ENCODE data around the gene MMD2.
"Not testable (repeated sequence)": the region's sequence is repeated elsewhere in the genome, so short reads cannot be mapped to it uniquely, and the experiment has no call there.

MMD2 gene, protein sequence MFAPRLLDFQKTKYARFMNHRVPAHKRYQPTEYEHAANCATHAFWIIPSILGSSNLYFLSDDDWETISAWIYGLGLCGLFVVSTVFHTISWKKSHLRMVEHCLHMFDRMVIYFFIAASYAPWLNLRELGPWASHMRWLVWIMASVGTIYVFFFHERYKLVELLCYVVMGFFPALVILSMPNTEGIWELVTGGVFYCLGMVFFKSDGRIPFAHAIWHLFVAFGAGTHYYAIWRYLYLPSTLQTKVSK

DNA sequence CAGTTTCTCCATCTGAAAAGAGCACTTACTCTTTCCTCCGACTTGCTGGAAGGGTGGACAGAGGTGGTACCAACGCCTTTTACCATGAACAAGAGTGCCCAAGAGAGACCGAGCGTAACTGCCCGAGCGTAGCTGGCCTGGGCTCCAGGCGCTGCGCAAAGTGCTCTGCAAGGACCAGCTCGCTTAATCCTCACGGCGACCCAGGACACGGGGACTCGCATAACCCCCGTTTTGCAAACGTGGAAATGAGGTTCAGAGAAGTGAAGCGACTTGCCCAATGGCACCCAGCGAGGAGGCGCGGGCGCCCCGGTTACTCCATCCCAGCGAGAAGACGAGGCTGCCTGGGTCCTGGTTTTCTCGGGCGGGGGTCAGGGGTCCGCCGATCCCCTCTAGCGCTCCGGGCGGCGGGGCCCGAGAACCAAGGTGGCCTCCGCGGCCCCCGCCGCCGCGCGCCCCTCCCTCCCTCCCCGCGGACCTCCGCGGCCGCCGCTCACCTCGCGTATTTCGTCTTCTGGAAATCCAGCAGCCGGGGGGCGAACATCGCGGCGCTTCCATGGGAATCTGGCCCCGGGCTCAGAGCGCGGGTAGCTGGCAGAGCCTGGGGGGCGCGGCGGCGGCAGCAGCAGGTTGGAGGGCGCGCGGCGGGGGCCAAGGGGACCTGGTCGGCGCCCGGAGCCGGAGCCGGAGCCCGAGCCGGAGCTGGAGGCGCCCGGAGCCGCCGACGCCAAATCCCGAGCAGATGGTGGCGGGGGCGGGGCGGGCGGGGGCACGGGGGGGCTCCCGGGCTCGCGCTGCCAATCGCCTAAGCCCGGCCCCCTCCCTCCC lies at the start of gene MMD2:
Gene MMD2 (minus strand): TSS at position 711 of the 825 bp plus-strand sequence. CDS start 170 bp downstream, at position 541.
- no peak for DNase-seq (ENCODE audit: low spot score)

DNA sequence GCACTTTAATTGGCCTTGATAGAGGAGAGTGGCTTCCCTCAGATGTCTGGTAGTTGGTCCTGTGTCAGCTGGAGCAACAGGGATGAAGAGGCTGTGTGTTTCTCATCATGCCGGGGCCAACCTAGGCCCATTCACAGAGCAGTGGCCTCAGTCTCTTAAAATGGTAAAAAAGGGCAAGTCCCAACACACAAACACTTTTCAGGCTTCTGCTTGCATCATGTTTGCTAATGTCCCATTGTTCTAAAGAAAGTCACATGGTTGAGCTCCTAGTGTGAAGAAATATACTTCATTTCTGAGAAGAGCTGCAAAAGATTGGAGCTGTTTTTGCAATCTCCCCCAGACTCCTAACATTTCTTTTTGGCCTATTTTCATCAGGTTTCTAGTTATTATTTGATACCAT lies 46.1 kb upstream of the MMD2 start:
- DNase-seq (ENCODE audit: low spot score) = peak; percentile 15

DNA sequence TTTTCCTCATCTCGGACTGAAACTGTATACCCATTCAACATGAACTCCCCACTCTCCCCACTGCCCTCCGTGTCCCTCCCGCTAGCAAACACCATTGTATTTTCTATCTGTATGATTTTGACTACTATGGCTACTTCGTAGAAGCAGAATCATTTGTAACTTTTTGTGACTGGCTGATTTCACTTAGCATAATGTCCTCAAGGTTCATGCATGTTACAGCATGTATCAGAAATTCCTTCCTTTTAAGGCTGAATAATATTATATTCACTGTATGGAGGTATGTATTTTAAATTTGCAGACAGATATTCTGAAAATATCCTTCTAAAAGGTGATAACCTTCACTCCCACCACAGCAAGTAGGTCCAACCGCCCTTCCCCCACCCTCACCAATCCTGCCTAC lies 42.9 kb upstream of the MMD2 start:
- no peak for DNase-seq (ENCODE audit: low spot score)

DNA sequence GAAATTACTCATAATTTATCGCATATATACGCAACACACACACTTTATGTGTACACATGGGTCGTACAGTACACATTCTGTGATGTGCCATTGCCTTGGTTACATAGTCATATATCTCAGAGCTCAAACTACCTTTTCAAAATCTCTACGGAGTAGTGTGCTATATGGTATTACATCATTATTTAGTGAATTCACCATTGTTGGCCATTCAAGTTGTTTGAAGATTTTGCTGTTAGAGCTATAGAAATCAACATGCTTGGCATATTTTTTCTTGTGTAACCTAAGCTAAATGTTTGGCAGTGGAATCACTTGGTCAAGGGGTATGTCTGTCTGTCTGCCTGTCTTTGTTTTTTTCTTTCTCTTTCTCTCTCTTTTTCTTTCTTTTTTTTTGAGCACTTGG lies 42.0 kb upstream of the MMD2 start:
- no peak for DNase-seq (ENCODE audit: low spot score)

DNA sequence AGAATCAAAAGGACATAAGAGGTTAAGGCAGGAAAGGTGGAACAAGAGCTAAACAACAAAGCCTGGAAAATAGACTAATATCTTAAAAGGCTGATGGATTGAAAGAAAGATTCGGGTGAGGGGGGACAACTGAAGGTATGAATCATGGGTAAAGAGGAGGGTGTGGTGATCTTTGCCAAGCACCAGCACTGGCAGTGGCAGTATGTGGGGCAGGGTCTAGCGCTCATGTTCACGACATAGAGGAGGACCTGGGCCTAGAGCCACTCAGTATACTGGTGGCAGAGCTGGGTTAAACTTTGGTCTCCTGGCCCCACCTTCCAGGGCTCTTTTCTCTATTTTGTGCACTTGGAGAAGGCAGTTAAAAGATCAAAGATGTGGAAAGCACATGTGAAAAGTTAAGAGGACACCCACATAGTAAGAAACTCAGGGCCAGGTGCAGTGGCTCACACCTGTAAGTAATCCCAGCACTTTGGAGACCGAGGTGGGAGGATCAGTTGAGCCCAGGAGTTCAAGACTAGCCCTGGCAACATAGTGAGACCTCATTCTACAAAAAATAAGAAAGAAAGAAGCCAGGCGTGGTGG lies 40.5 kb upstream of the MMD2 start:
- no peak for DNase-seq (ENCODE audit: low spot score)

DNA sequence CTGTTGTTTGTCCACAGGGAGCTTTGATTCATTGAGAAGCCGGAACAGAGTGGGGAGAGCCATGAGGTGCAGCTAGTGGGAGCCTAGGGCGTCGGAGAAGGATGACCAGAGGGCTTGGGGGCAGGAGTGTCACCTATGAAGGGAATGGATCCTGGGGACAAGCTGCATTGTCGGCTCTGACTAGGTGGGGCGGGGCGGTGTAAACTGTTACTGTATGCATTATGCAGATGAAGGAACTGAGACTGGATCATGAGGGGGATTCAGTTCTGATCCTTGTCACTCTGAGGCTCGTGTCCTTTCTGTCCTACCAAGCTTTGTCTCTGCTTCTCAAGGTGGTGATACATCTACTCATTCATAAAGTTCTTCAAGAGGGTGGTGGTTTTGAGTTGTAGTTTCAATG lies 39.9 kb upstream of the MMD2 start:
- no peak for DNase-seq (ENCODE audit: low spot score)

DNA sequence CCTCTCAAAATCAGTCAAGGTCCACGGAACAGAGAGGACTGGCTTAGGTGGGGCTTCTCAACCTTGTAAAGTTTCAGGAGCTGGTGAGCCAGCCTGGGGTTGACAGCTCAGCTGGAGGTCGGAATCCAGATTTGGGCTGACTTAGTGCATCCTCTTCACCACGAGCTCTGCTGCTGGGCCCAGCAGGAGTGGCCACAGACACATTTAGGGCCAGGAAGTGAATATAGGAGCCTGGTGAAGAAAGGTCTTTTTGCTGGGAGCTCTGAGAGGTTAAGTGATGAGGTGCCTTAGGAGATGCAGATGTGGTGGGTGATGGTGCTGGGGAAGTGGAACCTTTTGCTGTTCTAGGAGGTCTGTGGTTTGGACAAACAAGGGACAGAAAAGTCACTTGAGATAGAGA lies 39.3 kb upstream of the MMD2 start:
- no peak for DNase-seq (ENCODE audit: low spot score)

DNA sequence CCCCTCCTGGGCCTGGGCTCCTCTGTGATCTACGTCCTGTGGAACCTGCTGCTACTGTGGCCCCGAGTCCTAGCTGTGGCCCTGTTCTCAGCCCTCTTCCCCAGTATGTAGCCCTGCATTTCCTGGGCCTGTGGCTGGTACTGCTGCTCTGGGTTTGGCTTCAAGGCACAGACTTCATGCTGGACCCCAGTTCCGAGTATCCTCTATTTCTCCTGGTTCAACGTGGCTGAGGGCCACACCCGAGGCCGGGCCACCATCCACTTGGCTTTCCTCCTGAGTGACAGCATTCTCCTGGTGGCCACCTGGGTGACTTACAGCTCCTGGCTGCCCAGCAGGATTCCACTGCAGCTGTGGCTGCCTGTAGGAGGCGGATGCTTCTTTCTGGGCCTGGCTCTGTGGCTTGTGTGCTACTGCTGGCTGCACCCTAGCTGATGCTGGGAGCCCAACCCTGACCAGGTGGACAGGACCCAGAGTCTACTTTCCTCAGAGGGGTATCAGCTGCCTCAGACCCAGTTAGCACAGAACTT lies 37.8 kb upstream of the MMD2 start:
- no peak for DNase-seq (ENCODE audit: low spot score)

DNA sequence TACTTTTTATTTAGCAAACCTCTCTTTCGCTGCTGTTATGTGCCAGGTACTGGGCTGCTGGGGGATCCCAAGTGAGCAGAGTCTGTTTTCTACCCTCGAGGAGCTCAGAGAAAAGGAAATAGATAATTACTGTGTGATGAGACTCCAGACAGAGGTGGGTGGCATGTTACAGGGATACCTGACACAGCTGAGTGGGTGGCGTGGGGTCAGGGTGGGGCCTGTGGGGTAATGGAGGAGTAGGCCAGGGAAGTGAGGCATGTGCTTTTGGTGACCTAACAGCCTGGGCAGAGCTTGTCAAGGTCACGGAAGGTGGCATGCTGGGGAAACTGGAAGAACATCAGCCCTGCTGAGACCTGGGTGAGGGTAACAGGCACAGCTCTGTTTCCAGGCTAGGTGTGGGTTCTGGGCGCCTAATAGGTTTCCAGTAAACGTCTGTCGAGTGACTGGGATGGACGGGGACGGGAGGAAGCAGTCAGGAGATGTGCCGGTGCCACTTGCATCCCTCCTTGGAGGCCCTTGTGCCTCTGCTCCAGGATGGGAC lies 36.5 kb upstream of the MMD2 start:
- no peak for DNase-seq (ENCODE audit: low spot score)

DNA sequence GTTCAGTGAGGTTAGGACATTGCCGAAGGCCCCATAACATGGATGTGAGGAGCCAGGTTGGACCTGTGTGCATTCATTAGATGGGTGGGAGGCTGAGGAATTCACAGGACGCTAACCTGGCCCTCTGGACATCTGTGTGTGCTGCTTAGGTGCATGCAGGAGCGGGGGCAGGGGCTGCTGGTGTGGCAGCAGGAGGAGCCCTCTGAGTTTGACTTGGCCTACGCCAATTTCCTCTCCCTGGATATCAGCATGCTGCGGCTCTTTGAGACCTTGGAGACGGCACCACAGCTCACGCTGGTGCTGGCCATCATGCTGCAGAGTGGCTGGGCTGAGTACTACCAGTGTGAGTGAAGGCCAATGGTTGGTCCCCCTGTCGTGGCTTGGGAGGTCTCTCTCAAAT lies 34.5 kb upstream of the MMD2 start:
- DNase-seq (ENCODE audit: low spot score) = no peak

DNA sequence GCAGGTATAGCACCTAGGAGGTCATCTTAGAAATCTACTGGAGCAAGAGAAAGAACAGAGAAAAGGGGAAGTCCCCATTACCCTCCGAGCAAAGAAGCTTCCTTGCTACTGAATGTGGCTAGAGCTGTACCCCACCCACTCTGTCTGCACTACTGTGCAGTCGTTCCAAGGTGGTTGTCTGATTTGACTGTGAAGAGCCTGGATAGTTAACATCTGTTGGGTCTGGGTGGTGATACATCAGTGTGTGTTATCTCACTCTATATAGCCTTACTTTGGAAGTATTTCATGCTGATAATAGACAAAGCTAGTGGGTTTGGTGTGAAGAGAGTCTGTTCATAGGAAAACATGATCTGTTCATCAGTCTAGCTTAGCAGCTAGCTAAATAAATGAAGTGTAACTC lies 23.8 kb upstream of the MMD2 start:
- DNase-seq (ENCODE audit: low spot score) = not testable (repeated sequence)

DNA sequence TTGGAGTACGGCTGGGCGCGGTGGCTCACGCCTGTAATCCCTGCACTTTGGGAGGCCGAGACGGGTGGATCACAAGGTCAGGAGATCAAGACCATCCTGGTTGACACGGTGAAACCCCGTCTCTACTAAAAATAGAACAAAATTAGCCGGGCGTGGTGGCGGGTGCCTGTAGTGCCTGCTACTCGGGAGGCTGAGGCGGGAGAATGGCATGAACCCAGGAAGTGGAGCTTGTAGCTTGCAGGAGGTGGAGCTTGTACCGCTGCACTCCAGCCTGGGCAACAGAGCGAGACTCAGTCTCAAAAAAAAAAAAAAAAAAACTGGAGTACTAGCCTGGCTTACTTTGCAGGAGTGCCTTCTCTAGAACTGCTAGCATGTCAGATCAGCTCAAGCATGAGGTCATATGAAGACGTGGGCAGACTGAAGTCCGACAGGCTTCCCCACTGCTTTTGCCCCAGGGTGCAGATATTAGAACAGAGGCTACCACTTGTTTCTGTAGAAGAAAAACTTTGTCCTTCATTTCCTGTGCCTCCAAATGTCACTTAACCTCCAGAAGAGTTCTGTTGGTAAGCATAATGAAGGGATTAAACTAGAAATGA lies 22.4 kb upstream of the MMD2 start:
- DNase-seq (ENCODE audit: low spot score) = not testable (repeated sequence)

DNA sequence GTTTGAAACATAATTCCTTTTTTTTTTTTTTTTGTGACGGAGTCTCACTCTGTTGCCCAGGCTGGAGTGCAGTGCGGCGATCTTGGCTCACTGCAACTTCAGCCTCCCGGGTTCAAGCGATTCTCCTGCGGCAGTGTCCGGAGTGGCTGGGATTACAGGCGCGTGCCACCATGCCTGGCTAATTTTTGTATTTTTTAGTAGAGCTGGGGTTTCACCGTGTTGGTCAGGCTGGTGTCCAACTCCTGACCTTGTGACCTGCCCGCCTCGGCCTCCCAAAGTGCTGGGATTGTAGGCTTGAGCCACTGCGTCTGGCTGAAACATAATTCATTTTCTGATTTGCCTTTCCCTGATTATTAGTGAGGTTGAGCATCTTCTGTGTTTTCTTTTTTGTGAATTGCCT lies 16.6 kb upstream of the MMD2 start:
- not testable (repeated sequence) for DNase-seq (ENCODE audit: low spot score)

DNA sequence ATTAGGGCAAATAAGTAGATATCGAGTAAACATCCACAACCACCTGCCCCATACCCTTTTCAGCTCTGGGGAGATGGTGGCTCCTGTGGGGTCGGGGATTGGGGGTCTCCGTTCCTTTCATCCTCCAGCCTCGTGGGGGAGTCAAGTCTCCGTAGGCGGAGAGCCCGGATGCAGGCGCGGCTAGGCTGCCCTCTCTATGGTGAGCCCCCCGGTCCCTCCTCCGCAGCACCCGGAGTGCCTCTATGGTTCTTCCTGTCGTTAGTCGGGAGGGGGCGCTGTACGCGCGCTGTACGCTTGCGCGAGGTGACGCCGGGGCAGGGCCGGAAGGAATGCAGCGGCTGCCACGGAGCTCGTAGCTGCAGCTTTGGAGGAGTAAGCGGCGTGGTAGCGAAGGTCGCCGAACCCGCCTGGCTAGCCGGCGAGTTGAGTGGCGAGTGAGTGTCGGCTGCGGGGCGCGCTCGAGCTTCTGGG lies 14.8 kb upstream of the MMD2 start:
- DNase-seq (ENCODE audit: low spot score) = peak; percentile 83

DNA sequence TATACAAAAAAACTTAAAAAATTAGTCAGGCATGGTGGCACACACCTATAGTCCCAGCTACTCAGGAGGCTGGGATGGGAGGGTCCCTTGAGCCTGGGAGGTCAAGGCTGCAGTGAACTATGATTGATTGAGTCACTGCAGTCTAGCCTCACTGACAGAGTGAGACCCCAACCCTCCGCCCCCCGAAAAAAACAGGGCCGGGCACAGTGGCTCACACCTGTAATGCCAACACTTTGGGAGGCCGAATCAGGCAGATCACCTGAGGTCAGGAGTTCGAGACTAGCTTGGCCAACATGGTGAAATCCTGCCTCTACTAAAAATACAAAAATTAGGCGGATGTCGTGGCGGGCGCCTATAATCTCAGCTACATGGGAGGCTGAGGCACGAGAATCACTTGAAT lies 13.5 kb upstream of the MMD2 start:
- not testable (repeated sequence) for DNase-seq (ENCODE audit: low spot score)

DNA sequence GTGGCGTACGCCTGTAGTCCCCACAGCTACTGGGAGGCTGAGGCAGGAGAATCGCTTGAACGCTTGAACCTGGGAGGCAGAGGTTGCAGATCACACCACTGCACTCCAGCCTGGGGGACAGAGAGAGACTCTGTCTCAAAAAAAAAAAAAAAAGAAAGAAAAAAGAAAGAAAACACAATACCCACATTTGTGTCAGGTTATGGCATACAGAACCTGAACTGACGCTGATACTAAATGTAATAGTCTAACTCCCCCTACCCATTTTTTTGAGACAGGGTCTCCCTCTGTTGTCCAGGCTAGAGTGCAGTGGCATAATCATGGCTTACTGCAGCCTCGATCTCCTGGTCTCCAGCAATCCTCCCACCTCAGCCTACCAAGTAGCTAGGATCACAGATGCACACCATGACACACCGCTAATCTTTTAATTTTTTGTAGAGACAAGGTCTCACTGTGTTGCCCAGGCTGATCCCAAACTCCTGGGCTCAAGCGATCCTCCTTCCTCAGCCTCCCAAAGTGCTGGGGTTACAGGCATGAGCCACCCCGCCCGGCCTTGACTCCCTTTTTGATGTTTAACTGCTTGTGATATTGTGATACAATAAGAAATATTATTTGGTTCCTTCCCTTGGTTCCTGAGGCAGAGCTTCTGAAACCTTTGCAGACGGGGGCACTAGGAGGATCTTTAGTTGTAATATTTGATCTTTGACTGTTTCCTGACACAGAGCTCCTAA lies 6.5 kb upstream of the MMD2 start:
- no peak for DNase-seq (ENCODE audit: low spot score)

DNA sequence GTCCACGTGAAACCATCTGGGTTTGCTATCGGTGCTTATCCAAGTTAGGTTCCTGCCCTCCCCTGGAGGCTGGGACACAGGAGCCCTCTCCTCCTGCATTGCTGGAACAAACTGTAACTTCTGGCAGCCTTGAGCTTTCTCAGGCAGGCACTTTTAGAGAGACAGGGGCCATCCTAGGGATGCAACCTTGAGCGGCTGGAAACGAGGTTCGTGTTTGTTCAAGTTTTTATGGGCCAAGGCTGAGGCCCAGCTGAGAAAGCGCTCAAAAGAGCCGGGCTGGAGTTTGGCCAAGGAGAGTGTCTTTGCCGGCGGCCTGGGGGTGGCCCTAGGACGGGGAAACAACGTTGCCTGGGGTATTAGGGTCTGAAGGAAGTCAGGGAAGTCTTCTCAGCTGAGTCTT lies 5.5 kb upstream of the MMD2 start:
- no peak for DNase-seq (ENCODE audit: low spot score)

DNA sequence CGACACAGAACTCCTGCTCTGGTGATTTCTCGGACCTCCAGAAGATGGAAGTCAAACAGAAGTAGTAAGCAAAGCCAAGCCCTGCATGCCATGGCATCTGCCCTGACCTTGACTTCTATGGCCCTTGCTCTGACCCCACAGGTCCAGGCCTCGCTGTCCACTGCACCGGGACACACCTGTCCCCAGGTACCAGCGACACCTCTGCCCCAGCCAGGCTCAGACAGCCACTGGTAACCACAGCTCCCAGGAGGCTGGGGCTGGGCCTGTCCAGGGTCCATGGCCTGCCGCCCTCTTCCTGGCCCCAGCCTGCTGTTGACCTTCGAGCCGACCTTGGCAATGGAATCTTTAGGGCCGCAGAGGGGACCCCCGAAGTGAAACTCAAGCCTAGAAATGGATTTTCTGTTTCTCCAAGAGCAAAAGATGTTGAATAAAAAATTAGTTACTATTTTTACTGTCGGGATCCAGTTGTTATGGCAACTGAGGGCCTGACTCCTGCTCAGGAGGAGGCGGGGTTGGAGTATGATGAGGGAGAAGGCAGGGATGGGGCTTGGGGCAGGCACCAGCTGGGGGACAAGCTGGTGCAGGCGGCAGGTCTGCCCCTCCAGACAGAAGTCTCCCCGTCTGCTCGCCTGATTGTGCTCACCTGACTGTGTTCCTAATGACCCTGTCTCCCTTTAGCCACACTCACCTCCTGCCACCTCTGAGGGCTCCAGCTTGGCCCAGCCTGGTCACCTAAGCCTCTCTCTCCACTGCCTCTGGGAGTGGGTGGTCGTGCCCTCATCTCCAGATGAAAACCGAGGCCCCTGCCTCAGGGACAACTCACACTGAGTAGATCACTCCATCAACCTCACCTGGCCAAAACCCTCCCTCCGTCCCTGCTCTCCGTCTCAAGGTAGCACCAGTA lies 4.1 kb upstream of the MMD2 start:
- DNase-seq (ENCODE audit: low spot score) = no peak

DNA sequence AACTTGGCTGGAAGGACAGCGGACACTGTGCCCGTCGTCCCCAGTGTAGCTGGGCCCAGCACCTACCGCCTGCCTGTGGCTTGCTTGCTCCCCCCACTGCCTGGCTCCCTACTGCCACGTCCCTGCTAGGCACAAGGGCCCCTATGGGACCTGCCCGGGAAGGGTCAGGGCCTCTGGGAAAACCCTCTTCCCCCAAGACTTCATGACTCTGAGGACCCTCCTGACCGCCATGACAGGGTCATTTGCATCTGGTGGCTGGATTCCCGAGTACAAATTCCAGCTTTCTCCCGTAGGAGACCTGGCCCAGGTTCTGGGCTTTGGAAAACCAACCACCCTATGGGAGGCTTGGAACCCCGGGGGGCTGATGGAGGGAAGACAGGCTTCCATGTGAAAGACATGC lies 1.4 kb upstream of the MMD2 start:
- DNase-seq (ENCODE audit: low spot score) = no peak

DNA sequence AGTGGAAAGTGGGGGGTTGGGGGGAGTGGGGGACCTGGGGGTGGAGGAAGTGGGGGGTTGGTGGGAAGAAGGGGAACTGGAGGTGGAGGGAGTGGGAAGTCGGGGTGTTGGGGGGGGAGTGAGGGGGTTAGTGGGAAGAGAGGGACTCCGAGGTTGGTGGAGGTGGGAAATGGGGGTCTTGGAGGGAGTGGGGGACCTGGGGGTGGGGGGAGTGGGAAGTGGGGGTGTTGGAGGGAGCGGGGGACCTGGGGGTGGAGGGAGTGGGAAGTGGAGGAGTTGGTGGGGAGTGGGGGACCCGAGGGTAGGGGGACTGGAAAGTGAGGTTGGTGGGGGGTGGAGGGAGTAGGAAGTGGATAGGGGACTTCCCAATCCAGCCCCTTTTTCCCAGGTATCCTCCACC lies 906 bp upstream of the MMD2 start:
- DNase-seq (ENCODE audit: low spot score) = no peak

Measured in globus pallidus (tissue), 1 donor.